ENCODE measurements around the gene CYBRD1. TPM values are rescaled to one million over a fixed set of nuclear protein-coding genes. Genes with fewer than 3 reads are reported as not detected.

The CYBRD1 gene
- total RNA-seq, 2 donors from 2014 or later = 357 to 453 TPM

- Histone ChIP-seq H3K27ac (no peak overlapping the region), H3K4me1 (ENCODE audit: control insufficient read depth in 1 of 2, low read depth in 2 of 2) (no peaks in the 10 kb centered on the region), H3K27me3 (replicated peaks; ENCODE audit: insufficient read depth) (no peaks in the 10 kb centered on the region), H3K36me3 (no peaks in the 10 kb centered on the region), H3K4me3 (no peak overlapping the region), H3K9me3 (no peaks in the 10 kb centered on the region)
- no peak for TF ChIP-seq CTCF (IDR thresholded peaks at IDR 0.05)
- ATAC-seq (ENCODE audit: insufficient number of reproducible peaks, low FRiP score, low read depth) (no peak), DNase-seq (ENCODE audit: low spot score) (no peak)
These were observed 6.5 kb upstream of the CYBRD1 start for GRCh38 chr2:171515672-171516298.

- Histone ChIP-seq H3K36me3 (no peaks in the 10 kb centered on the region), H3K27me3 (replicated peaks; ENCODE audit: insufficient read depth) (no peaks in the 10 kb centered on the region), H3K27ac (no peak overlapping the region), H3K4me3 (no peak overlapping the region), H3K9me3 (no peaks in the 10 kb centered on the region), H3K4me1 (ENCODE audit: control insufficient read depth in 1 of 2, low read depth in 2 of 2) (peaks cover 0 to 8% of the 10 kb centered on the region in 2 donors)
- TF ChIP-seq CTCF (IDR thresholded peaks at IDR 0.05) = no peak
- no peak for ATAC-seq (ENCODE audit: insufficient number of reproducible peaks, low FRiP score, low read depth)
- no peak for DNase-seq (ENCODE audit: low spot score)
These were observed 5.5 kb upstream of the CYBRD1 start for GRCh38 chr2:171516793-171517192.

DNA sequence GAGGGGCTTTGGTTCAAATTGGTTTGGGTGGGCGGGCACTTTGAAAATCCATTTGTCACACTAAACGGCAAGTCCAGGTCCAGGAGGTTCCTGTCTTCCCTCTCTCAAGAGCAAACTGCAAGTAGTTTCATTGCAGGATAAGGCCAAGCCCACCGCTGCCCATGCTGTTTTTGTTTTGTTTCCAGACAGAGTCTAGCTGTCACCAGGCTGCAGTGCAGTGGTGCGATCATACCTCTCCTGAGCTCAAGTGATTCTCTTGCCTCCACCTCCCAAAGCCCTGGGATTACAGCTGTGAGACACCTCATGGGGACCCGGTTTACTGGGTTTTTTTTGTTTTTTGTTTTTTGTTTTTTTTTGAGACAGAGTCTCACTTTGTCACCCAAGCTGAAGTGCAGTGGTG is 1.8 kb upstream of the CYBRD1 start:
- no peaks in the 10 kb centered on the region for H3K27me3 ChIP-seq (replicated peaks; ENCODE audit: insufficient read depth)
- no peak for TF ChIP-seq CTCF (IDR thresholded peaks at IDR 0.05)
- DNase-seq (ENCODE audit: low spot score) (no peak), ATAC-seq (ENCODE audit: insufficient number of reproducible peaks, low FRiP score, low read depth) (no peak)
- H3K4me3 ChIP-seq = no peak overlapping the region
- peaks cover 7 to 22% of the 10 kb centered on the region in 2 donors for H3K4me1 ChIP-seq (ENCODE audit: control insufficient read depth in 1 of 2, low read depth in 2 of 2)
- H3K9me3 ChIP-seq = no peaks in the 10 kb centered on the region
- H3K27ac ChIP-seq = no peak overlapping the region
- no peaks in the 10 kb centered on the region for H3K36me3 ChIP-seq

DNA sequence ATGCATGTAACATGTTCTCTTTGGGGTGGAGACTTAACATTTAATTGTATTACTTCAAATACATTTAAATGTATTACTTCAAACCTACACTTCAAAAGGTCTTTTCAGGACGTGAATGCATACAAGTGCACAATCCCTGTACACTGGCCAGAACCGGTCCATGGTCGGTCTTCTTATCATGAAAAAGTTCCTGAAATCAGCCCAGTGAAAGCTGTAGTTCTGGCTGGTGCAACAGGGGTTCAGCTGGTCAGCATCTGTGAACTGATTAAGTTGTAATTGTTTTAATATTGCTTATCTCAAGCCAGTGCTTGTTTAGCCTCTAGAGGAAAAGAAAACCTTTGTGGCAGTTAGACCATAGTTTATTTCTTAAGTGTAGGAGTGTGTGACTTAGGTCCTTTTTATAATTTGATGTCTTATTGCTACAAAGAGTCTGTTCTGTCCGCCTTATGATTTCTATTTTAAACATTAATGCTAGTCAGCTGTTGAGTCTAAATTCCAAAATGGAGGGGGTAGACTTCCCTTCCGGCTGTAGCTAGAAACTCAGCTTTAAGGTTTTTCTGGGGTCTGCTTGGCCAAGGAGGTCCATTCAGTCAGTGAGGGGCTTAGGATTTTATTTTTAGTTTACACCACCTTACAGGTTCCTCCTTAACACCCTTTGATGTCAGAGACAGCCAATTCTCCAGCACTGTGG is 768 bp upstream of the CYBRD1 start:
- DNase-seq (ENCODE audit: low spot score) (no peak), ATAC-seq (ENCODE audit: insufficient number of reproducible peaks, low FRiP score, low read depth) (no peak)
- TF ChIP-seq CTCF (IDR thresholded peaks at IDR 0.05) = no peak
- peak overlapping the region; percentile 98 for H3K4me3 ChIP-seq
- no peaks in the 10 kb centered on the region for H3K36me3 ChIP-seq
- no peaks in the 10 kb centered on the region for H3K9me3 ChIP-seq
- H3K27me3 ChIP-seq (replicated peaks; ENCODE audit: insufficient read depth) = no peaks in the 10 kb centered on the region
- peaks cover 7 to 32% of the 10 kb centered on the region in 2 donors for H3K4me1 ChIP-seq (ENCODE audit: control insufficient read depth in 1 of 2, low read depth in 2 of 2)
- peak overlapping the region; percentile 94 to 98 for H3K27ac ChIP-seq

- Histone ChIP-seq H3K4me3 (peak overlapping the region; percentile 98), H3K27ac (peak overlapping the region; percentile 94 to 98), H3K27me3 (replicated peaks; ENCODE audit: insufficient read depth) (no peaks in the 10 kb centered on the region), H3K4me1 (ENCODE audit: control insufficient read depth in 1 of 2, low read depth in 2 of 2) (peaks cover 7 to 40% of the 10 kb centered on the region in 2 donors), H3K36me3 (no peaks in the 10 kb centered on the region), H3K9me3 (no peaks in the 10 kb centered on the region)
- ATAC-seq (ENCODE audit: insufficient number of reproducible peaks, low FRiP score, low read depth) = no peak
- DNase-seq (ENCODE audit: low spot score) = no peak
- TF ChIP-seq CTCF (IDR thresholded peaks at IDR 0.05) = no peak
These were observed 464 bp downstream of the CYBRD1 start for GRCh38 chr2:171522788-171523087.
